Measurements from ENCODE around the gene DLG2.

DLG2 gene

GRCh38 chr11:84389696-84390095 is 1237.4 kb downstream of the DLG2 start:
- Histone ChIP-seq H3K4me3 (ENCODE audit: low read depth, low read length) (no peak overlapping the region), H3K36me3 (ENCODE audit: control insufficient read depth, insufficient read depth, low read length) (no peaks in the 10 kb centered on the region), H3K9ac (ENCODE audit: low read depth, low read length) (no peak overlapping the region), H3K4me1 (ENCODE audit: control insufficient read depth, insufficient read depth, low read length) (peaks cover 2% of the 10 kb centered on the region), H3K27me3 (ENCODE audit: control insufficient read depth, insufficient read depth, low read length) (no peaks in the 10 kb centered on the region), H3K9me3 (ENCODE audit: control insufficient read depth, insufficient read depth, low read length) (no peaks in the 10 kb centered on the region)

- H3K4me1 ChIP-seq (ENCODE audit: control insufficient read depth, insufficient read depth, low read length) = no peaks in the 10 kb centered on the region
- H3K4me3 ChIP-seq (ENCODE audit: low read depth, low read length) = no peak overlapping the region
- no peaks in the 10 kb centered on the region for H3K36me3 ChIP-seq (ENCODE audit: control insufficient read depth, insufficient read depth, low read length)
- no peaks in the 10 kb centered on the region for H3K27me3 ChIP-seq (ENCODE audit: control insufficient read depth, insufficient read depth, low read length)
- no peaks in the 10 kb centered on the region for H3K9me3 ChIP-seq (ENCODE audit: control insufficient read depth, insufficient read depth, low read length)
- no peak overlapping the region for H3K9ac ChIP-seq (ENCODE audit: low read depth, low read length)
Measured at GRCh38 chr11:84384731-84385130, 1242.4 kb downstream of the DLG2 start.

GRCh38 chr11:84383576-84383975 is 1243.6 kb downstream of the DLG2 start:
- Histone ChIP-seq H3K36me3 (ENCODE audit: control insufficient read depth, insufficient read depth, low read length) (no peaks in the 10 kb centered on the region), H3K9me3 (ENCODE audit: control insufficient read depth, insufficient read depth, low read length) (no peaks in the 10 kb centered on the region), H3K4me1 (ENCODE audit: control insufficient read depth, insufficient read depth, low read length) (no peaks in the 10 kb centered on the region), H3K9ac (ENCODE audit: low read depth, low read length) (no peak overlapping the region), H3K27me3 (ENCODE audit: control insufficient read depth, insufficient read depth, low read length) (no peaks in the 10 kb centered on the region), H3K4me3 (ENCODE audit: low read depth, low read length) (no peak overlapping the region)

GRCh38 chr11:84381666-84382065 is 1245.5 kb downstream of the DLG2 start:
- H3K4me3 ChIP-seq (ENCODE audit: low read depth, low read length) = no peak overlapping the region
- H3K4me1 ChIP-seq (ENCODE audit: control insufficient read depth, insufficient read depth, low read length) = no peaks in the 10 kb centered on the region
- no peaks in the 10 kb centered on the region for H3K27me3 ChIP-seq (ENCODE audit: control insufficient read depth, insufficient read depth, low read length)
- H3K9ac ChIP-seq (ENCODE audit: low read depth, low read length) = no peak overlapping the region
- no peaks in the 10 kb centered on the region for H3K36me3 ChIP-seq (ENCODE audit: control insufficient read depth, insufficient read depth, low read length)
- H3K9me3 ChIP-seq (ENCODE audit: control insufficient read depth, insufficient read depth, low read length) = no peaks in the 10 kb centered on the region

GRCh38 chr11:84372381-84372950 is 1254.7 kb downstream of the DLG2 start:
- no peak overlapping the region for H3K4me3 ChIP-seq (ENCODE audit: low read depth, low read length)
- H3K9me3 ChIP-seq (ENCODE audit: control insufficient read depth, insufficient read depth, low read length) = no peaks in the 10 kb centered on the region
- H3K27me3 ChIP-seq (ENCODE audit: control insufficient read depth, insufficient read depth, low read length) = no peaks in the 10 kb centered on the region
- no peak overlapping the region for H3K9ac ChIP-seq (ENCODE audit: low read depth, low read length)
- no peaks in the 10 kb centered on the region for H3K36me3 ChIP-seq (ENCODE audit: control insufficient read depth, insufficient read depth, low read length)
- no peaks in the 10 kb centered on the region for H3K4me1 ChIP-seq (ENCODE audit: control insufficient read depth, insufficient read depth, low read length)

GRCh38 chr11:84358034-84358433 is 1269.1 kb downstream of the DLG2 start:
- no peak overlapping the region for H3K9ac ChIP-seq (ENCODE audit: low read depth, low read length)

GRCh38 chr11:84355911-84356310 is 1271.2 kb downstream of the DLG2 start:
- H3K9ac ChIP-seq (ENCODE audit: low read depth, low read length) = no peak overlapping the region
- no peak overlapping the region for H3K4me3 ChIP-seq (ENCODE audit: low read depth, low read length)
- no peaks in the 10 kb centered on the region for H3K4me1 ChIP-seq (ENCODE audit: control insufficient read depth, insufficient read depth, low read length)
- no peaks in the 10 kb centered on the region for H3K36me3 ChIP-seq (ENCODE audit: control insufficient read depth, insufficient read depth, low read length)
- no peaks in the 10 kb centered on the region for H3K27me3 ChIP-seq (ENCODE audit: control insufficient read depth, insufficient read depth, low read length)
- no peaks in the 10 kb centered on the region for H3K9me3 ChIP-seq (ENCODE audit: control insufficient read depth, insufficient read depth, low read length)

More at GRCh38 chr11:84358034-84358433, 1269.1 kb downstream of the DLG2 start:
- no peak overlapping the region for H3K4me3 ChIP-seq (ENCODE audit: low read depth, low read length)
- H3K4me1 ChIP-seq (ENCODE audit: control insufficient read depth, insufficient read depth, low read length) = no peaks in the 10 kb centered on the region
- H3K27me3 ChIP-seq (ENCODE audit: control insufficient read depth, insufficient read depth, low read length) = no peaks in the 10 kb centered on the region
- H3K36me3 ChIP-seq (ENCODE audit: control insufficient read depth, insufficient read depth, low read length) = no peaks in the 10 kb centered on the region
- no peaks in the 10 kb centered on the region for H3K9me3 ChIP-seq (ENCODE audit: control insufficient read depth, insufficient read depth, low read length)

- Histone ChIP-seq H3K27me3 (ENCODE audit: control insufficient read depth, insufficient read depth, low read length) (no peaks in the 10 kb centered on the region), H3K4me3 (ENCODE audit: low read depth, low read length) (no peak overlapping the region), H3K36me3 (ENCODE audit: control insufficient read depth, insufficient read depth, low read length) (no peaks in the 10 kb centered on the region), H3K4me1 (ENCODE audit: control insufficient read depth, insufficient read depth, low read length) (no peaks in the 10 kb centered on the region), H3K9ac (ENCODE audit: low read depth, low read length) (no peak overlapping the region), H3K9me3 (ENCODE audit: control insufficient read depth, insufficient read depth, low read length) (no peaks in the 10 kb centered on the region)
Measured at GRCh38 chr11:84345597-84345996, 1281.5 kb downstream of the DLG2 start.

GRCh38 chr11:84345027-84345426 is 1282.1 kb downstream of the DLG2 start:
- no peaks in the 10 kb centered on the region for H3K9me3 ChIP-seq (ENCODE audit: control insufficient read depth, insufficient read depth, low read length)
- H3K27me3 ChIP-seq (ENCODE audit: control insufficient read depth, insufficient read depth, low read length) = no peaks in the 10 kb centered on the region
- no peak overlapping the region for H3K9ac ChIP-seq (ENCODE audit: low read depth, low read length)
- no peaks in the 10 kb centered on the region for H3K36me3 ChIP-seq (ENCODE audit: control insufficient read depth, insufficient read depth, low read length)
- H3K4me3 ChIP-seq (ENCODE audit: low read depth, low read length) = no peak overlapping the region
- H3K4me1 ChIP-seq (ENCODE audit: control insufficient read depth, insufficient read depth, low read length) = no peaks in the 10 kb centered on the region

GRCh38 chr11:84339796-84340195 is 1287.3 kb downstream of the DLG2 start:
- no peaks in the 10 kb centered on the region for H3K9me3 ChIP-seq (ENCODE audit: control insufficient read depth, insufficient read depth, low read length)

GRCh38 chr11:84333221-84333620 is 1293.9 kb downstream of the DLG2 start:
- Histone ChIP-seq H3K9me3 (ENCODE audit: control insufficient read depth, insufficient read depth, low read length) (no peaks in the 10 kb centered on the region), H3K36me3 (ENCODE audit: control insufficient read depth, insufficient read depth, low read length) (no peaks in the 10 kb centered on the region), H3K4me1 (ENCODE audit: control insufficient read depth, insufficient read depth, low read length) (no peaks in the 10 kb centered on the region), H3K4me3 (ENCODE audit: low read depth, low read length) (no peak overlapping the region), H3K9ac (ENCODE audit: low read depth, low read length) (no peak overlapping the region), H3K27me3 (ENCODE audit: control insufficient read depth, insufficient read depth, low read length) (no peaks in the 10 kb centered on the region)

More at GRCh38 chr11:84339796-84340195, 1287.3 kb downstream of the DLG2 start:
- H3K27me3 ChIP-seq (ENCODE audit: control insufficient read depth, insufficient read depth, low read length) = no peaks in the 10 kb centered on the region
- no peak overlapping the region for H3K4me3 ChIP-seq (ENCODE audit: low read depth, low read length)
- H3K36me3 ChIP-seq (ENCODE audit: control insufficient read depth, insufficient read depth, low read length) = no peaks in the 10 kb centered on the region
- H3K4me1 ChIP-seq (ENCODE audit: control insufficient read depth, insufficient read depth, low read length) = no peaks in the 10 kb centered on the region
- H3K9ac ChIP-seq (ENCODE audit: low read depth, low read length) = no peak overlapping the region

- H3K36me3 ChIP-seq (ENCODE audit: control insufficient read depth, insufficient read depth, low read length) = no peaks in the 10 kb centered on the region
- no peaks in the 10 kb centered on the region for H3K27me3 ChIP-seq (ENCODE audit: control insufficient read depth, insufficient read depth, low read length)
- H3K4me3 ChIP-seq (ENCODE audit: low read depth, low read length) = no peak overlapping the region
- H3K9me3 ChIP-seq (ENCODE audit: control insufficient read depth, insufficient read depth, low read length) = no peaks in the 10 kb centered on the region
- no peaks in the 10 kb centered on the region for H3K4me1 ChIP-seq (ENCODE audit: control insufficient read depth, insufficient read depth, low read length)
- H3K9ac ChIP-seq (ENCODE audit: low read depth, low read length) = no peak overlapping the region
Measured at GRCh38 chr11:84322211-84322610, 1304.9 kb downstream of the DLG2 start.
